IMR-90 (cell line): Measurements from ENCODE around the gene RUNX1. TPM values are rescaled to one million over a fixed set of nuclear protein-coding genes. Genes with fewer than 3 reads are reported as not detected.

ENCODE experiments used
- ATAC-seq: fragments of 200-7000 bp; cut with Tn5 transposase; 2 replicates; pipeline ENCODE4 v1.9.1; 2020; ENCODE audit warnings: low read depth, mild to moderate bottlenecking, moderate library complexity
- BruUV-seq: library from RNA; stranded (reverse); fragments of 400-500 nt; replicated peaks from 2 replicates; lab custom pipeline; 2021; lab: Mats Ljungman, UMichigan
- CTCF ChIA-PET: fragments of 300-600 bp; formaldehyde crosslinking; extraction: SDS; loops from one replicate; lab custom pipeline; 2021; ENCODE audit warnings: antibody characterized with exemption; lab: Yijun Ruan, JAX
- POLR2A ChIA-PET: fragments of 300-600 bp; sonication (Branson Sonifier 250); formaldehyde crosslinking; loops from one replicate; lab custom pipeline; 2022; ENCODE audit warnings: antibody characterized with exemption; ENCODE audit not compliant: unreplicated experiment; lab: Charles Lee
- DNase-seq: peaks from one replicate; pipeline ENCODE4 v3.0.0; 2013
- H2AFZ ChIP-seq: replicated peaks from 2 replicates; pipeline ENCODE3; 2013; ENCODE audit warnings: low read length, mild to moderate bottlenecking; ENCODE audit not compliant: poor library complexity
- H2AK5ac ChIP-seq: 2 replicates; pipeline ENCODE4 v1.6.1; 2013; ENCODE audit warnings: low read depth, low read length, inconsistent platforms
- H2AK9ac ChIP-seq: replicated peaks from 2 replicates; pipeline ENCODE3; 2013; ENCODE audit warnings: mild to moderate bottlenecking, low read depth, low read length, moderate library complexity; ENCODE audit not compliant: poor library complexity
- H2BK120ac ChIP-seq: 2 replicates; pipeline ENCODE4 v1.6.1; 2013; ENCODE audit warnings: low read depth, low read length, inconsistent platforms
- H2BK15ac ChIP-seq: 3 replicates; pipeline ENCODE4 v1.6.1; 2013; ENCODE audit warnings: low read depth, low read length, inconsistent platforms
- H2BK20ac ChIP-seq: 2 replicates; pipeline ENCODE4 v1.6.1; 2013; ENCODE audit warnings: low read depth, mild to moderate bottlenecking, inconsistent platforms, low read length, moderate library complexity
- H2BK5ac ChIP-seq: 2 replicates; pipeline ENCODE4 v1.6.1; 2013; ENCODE audit warnings: mild to moderate bottlenecking, low read depth, low read length, inconsistent platforms; ENCODE audit not compliant: poor library complexity, severe bottlenecking
- H3K14ac ChIP-seq: replicated peaks from 2 replicates; pipeline ENCODE4 v1.6.1; 2013; ENCODE audit warnings: low read depth, low read length, inconsistent platforms
- H3K18ac ChIP-seq: 2 replicates; pipeline ENCODE4 v1.6.1; 2013; ENCODE audit warnings: low read depth, low read length, control low read depth
- H3K23ac ChIP-seq: 2 replicates; pipeline ENCODE4 v1.6.1; 2013; ENCODE audit warnings: low read depth, low read length, inconsistent platforms
- H3K27ac ChIP-seq: 2 replicates; pipeline ENCODE4 v1.5.1; 2013; ENCODE audit warnings: mild to moderate bottlenecking, control low read depth, low read length; ENCODE audit not compliant: insufficient read depth
- H3K27me3 ChIP-seq: 2 replicates; pipeline ENCODE4 v1.6.1; 2013; ENCODE audit warnings: low read length; ENCODE audit not compliant: control insufficient read depth, insufficient read depth
- H3K36me3 ChIP-seq: 2 replicates; pipeline ENCODE4 v1.6.1; 2013; ENCODE audit warnings: low read length, mixed read lengths; ENCODE audit not compliant: control insufficient read depth, insufficient read depth
- H3K4ac ChIP-seq: 2 replicates; pipeline ENCODE4 v1.6.1; 2013; ENCODE audit warnings: low read depth, low read length, inconsistent platforms
- H3K4me1 ChIP-seq: 2 replicates; pipeline ENCODE4 v1.6.1; 2013; ENCODE audit warnings: low read length, mixed read lengths; ENCODE audit not compliant: control insufficient read depth, insufficient read depth
- H3K4me2 ChIP-seq: 2 replicates; pipeline ENCODE4 v1.6.1; 2013; ENCODE audit warnings: low read depth, mild to moderate bottlenecking, control low read depth, low read length, moderate library complexity
- H3K4me3 ChIP-seq: 2 replicates; pipeline ENCODE4 v1.5.1; 2013; ENCODE audit warnings: low read depth, mild to moderate bottlenecking, control low read depth, low read length, moderate library complexity; ENCODE audit not compliant: insufficient read depth
- H3K56ac ChIP-seq: 2 replicates; pipeline ENCODE4 v1.6.1; 2013; ENCODE audit warnings: low read length, inconsistent platforms; ENCODE audit not compliant: insufficient read depth; ENCODE audit errors: extremely low read depth
- H3K79me1 ChIP-seq, 2 experiments: 2 replicates each; pipeline ENCODE4 v1.6.1; 2013; ENCODE audit warnings: low read length in 2 of 2, inconsistent platforms in 1 of 2, low read depth in 1 of 2
- H3K9ac ChIP-seq: 2 replicates; pipeline ENCODE4 v1.6.1; 2013; ENCODE audit warnings: low read depth, low read length, control low read depth
- H3K9me1 ChIP-seq: 2 replicates; pipeline ENCODE4 v1.6.1; 2013; ENCODE audit warnings: low read length, inconsistent platforms; ENCODE audit not compliant: insufficient read depth
- H3K9me3 ChIP-seq: 2 replicates; pipeline ENCODE4 v1.6.1; 2013; ENCODE audit warnings: low read length; ENCODE audit not compliant: control insufficient read depth, insufficient read depth
- H4K20me1 ChIP-seq: 2 replicates; pipeline ENCODE4 v1.6.1; 2013; ENCODE audit warnings: low read length, inconsistent platforms; ENCODE audit not compliant: insufficient read depth
- H4K5ac ChIP-seq: 2 replicates; pipeline ENCODE4 v1.6.1; 2013; ENCODE audit warnings: mild to moderate bottlenecking, low read depth, low read length, control low read depth
- H4K8ac ChIP-seq, 2 experiments: 2 replicates each; pipeline ENCODE4 v1.6.1; 2013; ENCODE audit warnings: low read depth in 2 of 2, low read length in 2 of 2, control low read depth in 1 of 2, inconsistent platforms in 1 of 2
- H4K91ac ChIP-seq: 2 replicates; pipeline ENCODE4 v1.6.1; 2013; ENCODE audit warnings: low read depth, low read length, inconsistent platforms; ENCODE audit not compliant: insufficient read depth
- CHD1 ChIP-seq: IDR thresholded peaks from 2 replicates; pipeline ENCODE4 v1.6.1; 2012; ENCODE audit warnings: low read depth, low read length, improper control_type of control experiment
- MAFK ChIP-seq: IDR thresholded peaks from 2 replicates; pipeline ENCODE4 v1.6.1; 2012; ENCODE audit warnings: low read depth, low read length, improper control_type of control experiment
- WGBS, 2 experiments: methylation state at CpG; one replicate each; pipeline versions ENCODE4 v1.1.5 to v1.1.7; 2013; ENCODE audit warnings: missing lambda C conversion rate in 2 of 2; ENCODE audit not compliant: insufficient read length in 1 of 2; ENCODE audit errors: extremely low coverage in 2 of 2; 5-methylcytosine and 5-hydroxymethylcytosine counted together
- dilution Hi-C: fragments of 300-500 bp; cut with HindIII; formaldehyde crosslinking; loops from one replicate; pipeline ENCODE4 v1.14.3; 2018; ENCODE audit warnings: low sequenced_read_pairs; ENCODE audit not compliant: unreplicated experiment
- in situ Hi-C: fragments of 300-500 bp; cut with MboI; formaldehyde crosslinking; loops from 3 replicates; pipeline ENCODE4 v1.14.3; 2019; ENCODE audit warnings: low sequenced_read_pairs, inconsistent platforms, mixed read lengths
- intact Hi-C: fragments of 100-400 bp; cut with micrococcal nuclease; formaldehyde crosslinking; loops from 2 replicates; pipeline ENCODE4 v1.10.0; 2022
- polyA plus RNA-seq, 3 experiments: library from polyadenylated mRNA; depleted of rRNA; stranded (reverse); fragments of >200 nt; gene quantifications; 2 replicates each; pipeline ENCODE4 v1.2.3, GENCODE V29; 2012; ENCODE audit warnings: low replicate concordance in 1 of 3
- total RNA-seq: library from RNA; depleted of rRNA; stranded (reverse); fragments of >200 nt; gene quantifications from 2 replicates; pipeline ENCODE4 v1.2.3, GENCODE V29; 2012

The RUNX1 gene
- total and polyA plus RNA-seq, 2 of the 4 experiments (the other 2 are of a cell fraction) = 34.5 to 56.5 TPM

- peak; percentile 57 for ATAC-seq
- H4K20me1 ChIP-seq = peaks cover 49% of the 10 kb centered on the region
- in situ Hi-C loops = loop anchor here (10.0 kb wide), 1 partner anchor 1053 kb away; no protein-coding TSS in a partner anchor
These were observed 167.7 kb downstream of the RUNX1 start for GRCh38 chr21:34881421-34881820.

More at GRCh38 chr21:34881421-34881820, 167.7 kb downstream of the RUNX1 start:
- ChIA-PET CTCF (no interaction called here), POLR2A (interaction anchor here (1.0 kb wide), 1 partner anchor 9 kb away, joined by 3 read pairs; no protein-coding TSS in a partner anchor)
- H3K9me3 ChIP-seq = no peaks in the 10 kb centered on the region
- H4K5ac ChIP-seq = no peak overlapping the region
- no peak overlapping the region for H2BK15ac ChIP-seq
- peak overlapping the region; percentile 20 for H3K56ac ChIP-seq
- H3K18ac ChIP-seq = peak overlapping the region; percentile 66; the same call in 1 of the 2 replicates
- TF ChIP-seq CHD1 = no peak
- 0 out of 2 replicates have a peak, but pooled peaks have one; percentile 20 for TF ChIP-seq MAFK
- peak overlapping the region; percentile 32 for H2BK120ac ChIP-seq
- H3K79me1 ChIP-seq = peaks cover 0 to 25% of the 10 kb centered on the region in 2 experiments; a peak in 2 of 4 replicates
- peak overlapping the region; percentile 28; the same call in 1 of the 2 replicates for H3K4me3 ChIP-seq
- no peak overlapping the region for H3K14ac ChIP-seq
- peak overlapping the region; percentile 31 to 51; a peak in 3 of 4 replicates for H4K8ac ChIP-seq
- peak overlapping the region; percentile 84 for H3K4me2 ChIP-seq
- H3K9me1 ChIP-seq = peaks cover 15% of the 10 kb centered on the region
- H2AFZ ChIP-seq = no peak overlapping the region
- H3K36me3 ChIP-seq = peaks cover 28% of the 10 kb centered on the region
- peak overlapping the region; percentile 15; the same call in 1 of the 2 replicates for H3K23ac ChIP-seq
- H2AK9ac ChIP-seq = no peak overlapping the region
- H2BK20ac ChIP-seq = peak overlapping the region; percentile 11; the same call in 1 of the 2 replicates
- peak; percentile 84 for DNase-seq
- no peaks in the 10 kb centered on the region for H3K27me3 ChIP-seq
- H3K4ac ChIP-seq = peak overlapping the region; percentile 29
- H3K27ac ChIP-seq = peak overlapping the region; percentile 28
- peak overlapping the region; percentile 8; the same call in 1 of the 2 replicates for H3K9ac ChIP-seq
- peaks cover 13% of the 10 kb centered on the region for H3K4me1 ChIP-seq
- dilution Hi-C loops = no loop called here
- H4K91ac ChIP-seq = no peak overlapping the region
- no CpG with 5 or more reads among the region's 3 CpGs for WGBS, 2 experiments
- intact Hi-C loops = loop anchor here (5.0 kb wide), 1 partner anchor 69 kb away; no protein-coding TSS in a partner anchor
- peak overlapping the region; percentile 97 for H2BK5ac ChIP-seq
- no TSS peak for BruUV-seq
- no peak overlapping the region for H2AK5ac ChIP-seq
